ENCODE data around the gene ST6GALNAC4.

DNA sequence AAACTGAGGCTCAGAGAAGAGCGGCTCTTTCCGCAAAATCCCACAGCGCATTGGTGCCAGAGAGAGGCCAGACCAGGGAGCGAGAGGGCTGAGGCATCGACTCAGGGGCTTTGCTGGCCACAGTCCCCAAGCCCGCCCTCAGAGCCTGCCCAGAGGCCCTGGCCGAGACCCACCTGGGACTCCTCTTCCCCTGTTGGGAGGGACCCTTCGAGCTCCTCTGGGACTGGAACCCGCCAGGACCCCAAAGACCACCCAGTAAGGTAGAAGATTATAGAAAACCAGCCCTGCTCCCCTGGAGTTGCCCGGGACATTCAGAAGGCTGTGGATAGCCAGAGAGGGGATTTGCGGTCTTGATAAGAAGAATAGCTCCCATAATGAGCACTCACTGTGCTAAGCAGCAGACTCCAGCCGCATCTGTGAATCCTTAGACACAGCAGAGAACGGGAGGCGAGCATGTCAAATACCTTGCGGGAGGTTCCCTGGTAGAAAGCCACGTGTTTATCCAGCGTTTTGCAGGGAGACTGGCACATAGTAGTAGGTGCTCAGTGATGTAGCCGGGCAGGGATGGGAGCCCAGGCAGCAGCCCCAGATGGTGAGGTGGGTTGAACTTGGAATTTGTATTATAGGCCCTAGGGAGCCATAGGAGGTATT is 38.7 kb downstream of the ST6GALNAC4 start:
- TF ChIP-seq, protein P1, sequence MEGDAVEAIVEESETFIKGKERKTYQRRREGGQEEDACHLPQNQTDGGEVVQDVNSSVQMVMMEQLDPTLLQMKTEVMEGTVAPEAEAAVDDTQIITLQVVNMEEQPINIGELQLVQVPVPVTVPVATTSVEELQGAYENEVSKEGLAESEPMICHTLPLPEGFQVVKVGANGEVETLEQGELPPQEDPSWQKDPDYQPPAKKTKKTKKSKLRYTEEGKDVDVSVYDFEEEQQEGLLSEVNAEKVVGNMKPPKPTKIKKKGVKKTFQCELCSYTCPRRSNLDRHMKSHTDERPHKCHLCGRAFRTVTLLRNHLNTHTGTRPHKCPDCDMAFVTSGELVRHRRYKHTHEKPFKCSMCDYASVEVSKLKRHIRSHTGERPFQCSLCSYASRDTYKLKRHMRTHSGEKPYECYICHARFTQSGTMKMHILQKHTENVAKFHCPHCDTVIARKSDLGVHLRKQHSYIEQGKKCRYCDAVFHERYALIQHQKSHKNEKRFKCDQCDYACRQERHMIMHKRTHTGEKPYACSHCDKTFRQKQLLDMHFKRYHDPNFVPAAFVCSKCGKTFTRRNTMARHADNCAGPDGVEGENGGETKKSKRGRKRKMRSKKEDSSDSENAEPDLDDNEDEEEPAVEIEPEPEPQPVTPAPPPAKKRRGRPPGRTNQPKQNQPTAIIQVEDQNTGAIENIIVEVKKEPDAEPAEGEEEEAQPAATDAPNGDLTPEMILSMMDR (IDR thresholded peaks at IDR 0.05) = no peak
- TF ChIP-seq TEAD4 (IDR thresholded peaks at IDR 0.05; ENCODE audit: borderline replicate concordance, insufficient read depth) = no peak
- no peak for TF ChIP-seq FOXJ3 (CRISPR knock-in tag; IDR thresholded peaks at IDR 0.05)
- TF ChIP-seq RFX5 (IDR thresholded peaks at IDR 0.05; ENCODE audit: low read length) = no peak
- no peak for TF ChIP-seq FOXM1 (IDR thresholded peaks at IDR 0.05; ENCODE audit: low read depth)
- TF ChIP-seq POLR2AphosphoS5 (IDR thresholded peaks at IDR 0.05; ENCODE audit: low read depth, low read length) = no peak
- TF ChIP-seq CHD2 (IDR thresholded peaks at IDR 0.05; ENCODE audit: low read length, partially characterized antibody) = no peak
- no peak; the same call in 1 of the 2 replicates for TF ChIP-seq SMC3 (IDR thresholded peaks at IDR 0.05; ENCODE audit: low read depth, low read length)
